SK-N-MC (cell line): Measurements from ENCODE around the gene IL9R.

Experiments
- EZH2 ChIP-seq: fragments of 200-600 bp; sonication (generic); IDR thresholded peaks from one replicate; pipeline ENCODE4 v1.6.1; 2017; ENCODE audit warnings: antibody characterized with exemption
- FOXP2 ChIP-seq: optimal IDR thresholded peaks from 2 replicates; pipeline ENCODE3; 2011; ENCODE audit warnings: mild to moderate bottlenecking, moderate library complexity; ENCODE audit not compliant: insufficient read depth; ENCODE audit errors: extremely low read length, control extremely low read depth
- POLR2AphosphoS5 ChIP-seq: IDR thresholded peaks from 2 replicates; pipeline ENCODE4 v1.6.1; 2012; ENCODE audit warnings: mild to moderate bottlenecking, low read depth, low read length, borderline replicate concordance

DNA sequence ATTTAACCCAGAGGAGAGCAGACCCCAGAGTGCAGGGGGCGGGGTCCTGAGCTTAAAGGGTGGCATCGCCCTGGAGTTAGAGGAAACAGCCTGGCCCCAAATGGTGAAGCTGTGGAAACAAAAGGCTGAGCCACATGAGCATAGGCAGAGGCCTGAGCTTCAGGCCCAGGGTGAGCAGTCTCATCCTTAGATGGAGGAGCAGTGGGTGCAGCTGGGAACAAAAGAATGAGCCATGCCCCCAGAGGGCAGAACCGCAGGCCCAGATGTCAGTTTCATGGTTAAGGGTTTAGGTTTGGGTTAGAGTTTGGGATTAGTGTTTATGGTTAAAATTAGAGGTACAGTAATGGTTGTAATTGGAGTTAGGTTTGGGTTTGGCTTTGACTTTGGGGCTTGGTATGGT lies 44.4 kb upstream of the IL9R start:
- TF ChIP-seq POLR2AphosphoS5 (no peak), EZH2 (no peak), FOXP2 (no peak)
